Measurements from ENCODE around the gene C9orf72.
A peak's percentile ranks its signal among the peaks of the same experiment; 100 is the strongest.

Gene C9orf72

DNA sequence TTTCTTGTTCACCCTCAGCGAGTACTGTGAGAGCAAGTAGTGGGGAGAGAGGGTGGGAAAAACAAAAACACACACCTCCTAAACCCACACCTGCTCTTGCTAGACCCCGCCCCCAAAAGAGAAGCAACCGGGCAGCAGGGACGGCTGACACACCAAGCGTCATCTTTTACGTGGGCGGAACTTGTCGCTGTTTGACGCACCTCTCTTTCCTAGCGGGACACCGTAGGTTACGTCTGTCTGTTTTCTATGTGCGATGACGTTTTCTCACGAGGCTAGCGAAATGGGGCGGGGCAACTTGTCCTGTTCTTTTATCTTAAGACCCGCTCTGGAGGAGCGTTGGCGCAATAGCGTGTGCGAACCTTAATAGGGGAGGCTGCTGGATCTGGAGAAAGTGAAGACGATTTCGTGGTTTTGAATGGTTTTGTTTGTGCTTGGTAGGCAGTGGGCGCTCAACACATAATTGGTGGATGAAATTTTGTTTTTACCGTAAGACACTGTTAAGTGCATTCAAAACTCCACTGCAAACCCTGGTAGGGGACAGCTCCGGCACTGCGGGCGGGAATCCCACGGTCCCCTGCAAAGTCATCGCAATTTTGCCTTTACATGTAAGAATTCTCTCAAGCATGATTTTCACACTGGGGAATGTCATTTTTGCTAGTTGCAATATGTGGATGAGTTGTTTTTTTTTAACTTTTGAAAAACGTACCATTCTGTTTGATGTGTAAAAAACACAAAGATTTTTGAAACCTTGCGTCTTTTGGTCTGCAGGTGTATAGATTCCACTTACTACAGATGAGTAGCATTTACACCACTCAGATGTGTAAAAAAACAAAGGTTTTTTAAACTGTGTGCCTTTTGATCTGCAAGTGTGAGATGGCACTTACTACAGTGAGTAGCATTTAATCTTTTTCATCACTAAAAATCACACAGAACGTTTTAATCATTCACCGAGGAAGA lies 631 bp upstream of the C9orf72 start:
- peak; percentile 89 for DNase-seq (ENCODE audit: low spot score)

DNA sequence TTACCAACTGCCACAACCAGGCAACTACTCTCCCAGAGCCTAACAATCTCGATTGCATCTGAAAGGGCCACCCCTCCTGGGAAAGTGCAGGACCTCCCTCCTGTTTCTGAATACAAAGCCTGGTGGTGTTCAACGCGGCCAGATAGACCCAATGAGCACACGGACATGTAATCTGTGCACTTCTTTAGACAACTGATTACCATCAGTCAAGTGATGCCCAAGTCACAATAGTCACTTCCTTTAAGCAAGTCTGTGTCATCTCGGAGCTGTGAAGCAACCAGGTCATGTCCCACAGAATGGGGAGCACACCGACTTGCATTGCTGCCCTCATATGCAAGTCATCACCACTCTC lies 739 bp downstream of the C9orf72 start:
- DNase-seq (ENCODE audit: low spot score): no peak

- DNase-seq (ENCODE audit: low spot score): no peak
Observed at GRCh38 chr9:27572061-27572460, 1.2 kb downstream of the C9orf72 start.

DNA sequence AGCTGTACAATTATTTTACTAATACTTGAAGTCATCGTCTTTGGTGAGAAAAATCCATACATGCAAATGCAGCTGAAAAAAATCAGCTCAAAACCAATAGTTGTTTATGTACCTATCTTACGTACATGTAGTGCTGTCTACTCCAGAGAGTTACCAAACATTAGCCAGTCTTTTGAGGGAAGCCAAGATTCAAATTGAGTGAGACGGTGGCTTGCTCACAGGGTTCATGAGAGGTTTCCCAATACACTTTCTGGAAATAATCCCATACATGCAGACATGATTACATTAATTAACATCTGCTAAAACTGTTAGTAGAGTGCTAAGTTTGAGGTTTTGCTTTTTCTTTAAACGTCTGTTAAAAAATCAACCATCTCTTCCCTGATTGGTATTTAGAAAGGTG lies 2.3 kb downstream of the C9orf72 start:
- DNase-seq (ENCODE audit: low spot score): no peak

GRCh38 chr9:27569406-27569805 lies 3.9 kb downstream of the C9orf72 start:
- no peak for DNase-seq (ENCODE audit: low spot score)

DNA sequence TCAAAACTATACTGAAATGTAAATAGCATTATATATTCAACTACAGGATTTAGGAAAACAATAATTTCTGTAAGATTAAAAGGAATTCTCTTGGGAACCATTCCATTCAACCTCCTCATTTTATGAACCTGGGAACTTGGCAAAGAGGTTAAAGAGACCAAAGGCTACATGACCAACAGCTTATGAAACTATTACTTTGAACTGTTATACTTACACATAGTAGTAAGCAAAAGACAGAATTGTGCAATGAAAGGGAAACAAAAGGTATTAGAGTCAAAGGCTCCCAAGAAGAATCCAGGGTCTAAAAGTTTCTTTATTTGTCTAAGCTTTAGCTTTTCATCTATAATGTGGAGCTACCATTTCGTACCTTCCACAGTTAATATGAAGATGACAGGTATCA lies 7.2 kb downstream of the C9orf72 start:
- DNase-seq (ENCODE audit: low spot score): no peak

- DNase-seq (ENCODE audit: low spot score): no peak
Observed at GRCh38 chr9:27565696-27566095, 7.6 kb downstream of the C9orf72 start.

GRCh38 chr9:27564670-27565069 lies 8.6 kb downstream of the C9orf72 start:
- no peak for DNase-seq (ENCODE audit: low spot score)

DNA sequence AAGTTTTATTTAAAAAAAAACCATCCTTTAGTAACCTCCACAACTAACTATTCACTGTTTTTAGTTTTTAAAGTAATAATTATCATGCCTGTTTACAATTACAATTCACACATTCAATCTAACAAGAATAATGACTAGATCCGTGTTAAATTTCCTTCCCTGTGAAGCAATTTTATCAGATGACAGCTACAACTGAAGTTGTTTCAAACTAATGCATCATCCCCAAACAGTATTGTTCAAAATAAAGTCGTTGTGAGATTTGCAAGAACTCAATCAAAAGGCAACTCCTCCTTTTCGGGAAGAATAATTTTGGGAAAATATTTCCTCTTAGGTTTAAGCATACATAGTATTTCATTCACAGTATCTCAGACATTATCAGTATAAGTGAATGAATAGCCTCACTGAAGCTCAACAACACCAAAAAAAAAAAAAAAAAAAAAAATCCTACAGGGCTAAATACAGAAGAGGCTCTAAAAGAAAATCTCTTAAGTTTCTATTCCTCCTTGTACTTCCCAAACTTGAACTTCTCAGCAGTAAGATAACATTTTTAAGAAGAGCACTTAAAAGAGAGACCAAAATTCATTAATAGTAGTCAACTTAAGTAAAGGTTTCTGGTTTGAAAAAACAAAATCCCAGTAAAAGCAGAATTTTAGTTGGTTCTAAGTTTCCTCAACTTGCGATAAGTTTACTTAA lies 9.4 kb downstream of the C9orf72 start:
- DNase-seq (ENCODE audit: low spot score): no peak

DNA sequence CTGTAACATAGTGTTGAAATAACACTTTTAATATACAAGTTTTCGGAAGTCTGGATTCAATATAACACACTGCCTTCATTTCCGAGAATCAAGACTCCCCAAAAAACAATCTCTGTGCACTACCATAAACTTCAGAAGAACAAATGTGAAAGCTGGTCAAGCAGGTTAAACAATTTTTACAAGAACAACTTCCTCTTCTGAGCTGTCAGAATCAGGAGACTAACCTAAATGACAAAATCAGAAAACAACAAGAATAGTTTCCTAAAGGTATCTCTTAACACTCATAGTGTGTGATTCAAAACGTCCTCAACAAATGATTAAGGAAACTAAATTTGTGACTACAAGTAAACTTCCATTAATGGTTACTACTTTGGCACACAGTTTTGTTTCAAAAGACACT lies 11.6 kb downstream of the C9orf72 start:
- DNase-seq (ENCODE audit: low spot score): no peak

GRCh38 chr9:27560457-27560856 lies 12.8 kb downstream of the C9orf72 start:
- DNase-seq (ENCODE audit: low spot score): no peak

GRCh38 chr9:27558307-27558706 lies 15.0 kb downstream of the C9orf72 start:
- no peak for DNase-seq (ENCODE audit: low spot score)

DNA sequence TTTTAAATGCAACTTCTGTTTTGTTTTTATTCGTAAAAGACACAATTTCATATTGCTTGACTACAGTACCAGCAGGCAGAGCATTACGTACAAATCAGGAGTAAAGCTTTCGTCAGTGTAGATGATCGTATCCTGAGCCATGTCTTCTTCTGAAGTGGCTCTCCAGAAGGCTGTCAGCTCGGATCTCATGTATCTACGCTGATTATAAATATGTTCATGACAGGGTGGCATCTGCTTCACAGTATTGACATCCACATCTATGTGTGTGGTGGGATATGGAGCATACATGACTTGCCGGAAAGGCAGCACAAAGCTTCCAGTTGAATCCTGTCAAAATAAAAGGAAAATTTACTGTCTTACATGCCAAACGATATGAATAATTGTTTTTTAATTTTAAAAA lies 16.8 kb downstream of the C9orf72 start:
- DNase-seq (ENCODE audit: low spot score): no peak

- DNase-seq (ENCODE audit: low spot score): no peak
Observed at GRCh38 chr9:27554712-27555111, 18.6 kb downstream of the C9orf72 start.

DNA sequence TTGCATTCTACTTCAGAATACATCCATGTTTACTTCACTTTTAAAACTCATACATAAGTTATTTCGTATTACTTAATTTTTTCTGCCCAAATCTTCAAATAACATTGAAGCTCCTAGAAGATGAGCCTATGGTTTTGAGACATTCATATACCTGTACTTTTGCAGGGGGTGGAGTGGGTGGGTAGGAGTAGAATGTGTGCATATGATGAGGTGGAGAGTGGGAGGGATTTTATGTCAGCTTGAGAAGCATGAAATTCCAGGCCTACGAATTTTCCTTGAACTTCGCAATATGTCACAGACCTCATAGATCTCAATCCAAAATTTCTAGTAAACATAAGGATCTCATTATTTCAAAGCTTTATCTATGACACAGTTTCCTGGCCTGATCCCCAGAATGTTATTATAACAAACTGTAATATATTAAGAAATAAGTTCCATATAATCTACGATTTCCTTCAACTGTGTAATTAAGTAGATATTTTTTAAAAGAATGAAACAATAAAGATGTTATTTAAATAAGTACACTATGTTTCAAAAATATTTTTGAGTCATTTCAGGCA lies 24.0 kb downstream of the C9orf72 start:
- no peak for DNase-seq (ENCODE audit: low spot score)

GRCh38 chr9:27548055-27548741 lies 25.1 kb downstream of the C9orf72 start:
- DNase-seq (ENCODE audit: low spot score): no peak

GRCh38 chr9:27545471-27545870 lies 27.8 kb downstream of the C9orf72 start:
- no peak for DNase-seq (ENCODE audit: low spot score)

DNA sequence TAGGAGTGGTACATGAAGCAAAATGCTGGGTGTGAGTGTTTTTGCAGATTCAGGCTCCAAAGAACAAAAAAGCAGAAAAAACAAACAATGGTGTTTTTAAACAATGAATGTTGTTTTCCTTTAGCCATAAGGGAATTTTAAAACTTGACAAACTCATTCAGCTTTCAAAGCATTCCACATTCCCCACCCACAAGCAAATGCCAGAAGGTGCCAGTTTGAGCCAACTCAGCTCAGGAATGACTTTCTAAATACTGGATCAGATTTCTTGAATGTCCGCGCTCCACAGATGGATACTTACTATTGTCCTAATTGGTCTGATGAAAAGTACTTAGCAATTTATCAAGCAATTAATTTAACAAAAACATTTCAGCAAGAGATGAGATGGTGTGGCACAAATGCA lies 30.8 kb downstream of the C9orf72 start:
- DNase-seq (ENCODE audit: low spot score): no peak

GRCh38 chr9:27541740-27542139 lies 31.5 kb downstream of the C9orf72 start:
- DNase-seq (ENCODE audit: low spot score): no peak

DNA sequence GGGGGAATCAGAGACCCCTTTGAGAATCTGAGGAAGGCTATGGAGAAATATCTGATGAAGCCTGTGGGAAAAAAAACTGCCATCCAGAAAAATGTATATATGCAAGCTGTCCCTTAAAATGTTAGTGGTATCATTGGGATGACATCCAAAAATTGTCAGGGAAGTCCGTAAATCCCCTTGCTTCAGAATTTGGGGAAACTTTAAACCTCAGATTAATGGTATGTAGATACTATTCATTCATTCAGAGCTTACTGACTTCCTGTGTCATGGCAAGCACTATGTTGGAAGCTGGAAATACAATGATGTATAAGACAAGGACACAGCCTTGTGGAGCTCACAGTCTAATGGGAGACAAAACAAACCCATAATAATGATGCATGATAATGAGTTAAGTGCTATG lies 32.8 kb downstream of the C9orf72 start:
- DNase-seq (ENCODE audit: low spot score): no peak

DNA sequence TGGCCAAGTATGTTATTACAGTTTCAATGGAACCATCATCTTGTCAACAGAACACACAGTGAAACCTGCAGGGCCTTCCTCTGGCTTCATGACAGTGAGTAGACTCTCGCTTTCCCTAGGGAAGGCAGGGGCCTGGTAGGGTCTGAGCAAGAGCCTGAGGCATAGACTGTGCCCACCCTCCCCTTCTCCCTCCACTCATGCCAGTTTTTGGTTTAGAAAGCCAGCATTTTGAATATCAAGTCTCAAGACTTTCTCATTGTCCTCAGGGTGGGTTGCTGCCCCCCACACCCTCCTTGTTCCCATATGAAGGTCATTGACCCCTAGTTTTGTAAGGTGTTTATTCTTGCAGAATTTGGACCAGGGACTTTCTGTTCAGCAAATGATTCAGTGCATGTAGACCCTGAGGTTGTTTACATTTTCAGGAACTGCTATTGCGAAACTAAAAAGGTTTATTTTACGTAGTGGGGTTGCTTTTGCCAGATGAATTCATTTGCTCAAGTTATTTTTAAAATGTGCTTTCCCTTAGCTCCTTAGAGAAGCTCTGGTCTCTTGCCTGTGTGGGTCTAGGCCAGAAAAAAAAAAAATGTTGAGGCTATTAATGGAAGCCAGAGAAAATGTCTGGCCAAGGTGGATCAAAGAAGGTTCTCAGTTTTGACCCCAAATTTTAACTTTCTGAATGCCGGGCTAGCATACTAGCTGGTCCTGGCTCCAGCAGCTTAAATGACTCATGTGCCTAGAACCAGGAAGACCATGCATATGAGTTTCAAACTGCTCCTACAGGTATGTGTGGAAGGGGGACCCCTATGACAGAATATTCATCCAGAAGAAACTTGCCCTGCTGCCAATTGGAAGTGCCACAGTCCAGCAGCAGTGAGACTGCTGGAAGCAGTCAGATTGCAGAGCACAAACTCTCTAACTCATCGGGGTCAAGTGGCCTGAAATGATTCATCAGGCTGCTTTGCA lies 33.5 kb downstream of the C9orf72 start:
- no peak for DNase-seq (ENCODE audit: low spot score)

All from left forelimb (tissue), 1 donor.